ENCODE measurements around the gene COX19.

The COX19 gene

DNA sequence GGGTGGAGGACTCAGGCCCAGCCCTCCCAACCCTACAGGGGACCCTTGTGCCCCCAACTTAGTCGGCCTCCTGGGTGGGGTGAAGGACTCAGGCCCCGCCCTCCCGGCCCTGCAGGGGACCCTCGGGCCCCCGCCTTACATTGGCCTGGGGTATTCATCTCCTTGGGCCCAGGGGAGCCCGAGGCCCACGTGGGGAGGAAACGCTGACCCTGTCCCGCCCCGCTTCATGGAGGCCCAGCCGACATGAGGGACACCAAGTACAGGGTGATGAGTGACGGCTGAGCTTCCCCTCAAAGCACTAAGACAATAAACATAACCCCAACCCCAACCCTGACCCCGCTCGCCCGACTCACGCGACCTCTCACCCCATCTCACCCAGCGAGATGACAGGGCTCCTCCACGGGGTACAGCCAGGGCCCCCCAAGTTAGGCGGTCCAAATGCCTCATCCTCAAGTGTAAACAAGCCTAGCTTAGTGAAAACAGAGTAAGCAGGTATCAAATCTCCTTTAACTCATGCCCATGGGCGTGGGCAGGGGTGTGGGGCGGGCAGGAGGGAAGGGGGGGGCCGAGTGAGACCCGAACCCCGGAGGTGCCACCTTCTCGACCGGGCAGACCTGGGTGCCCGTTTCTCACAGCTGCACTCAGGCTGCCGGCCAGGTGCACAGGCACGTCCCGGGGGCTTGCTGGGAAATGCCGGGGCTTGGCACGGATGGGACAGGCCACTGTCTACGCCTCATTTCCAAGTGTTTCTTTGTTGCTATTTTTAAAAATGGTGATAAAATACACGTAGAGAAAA lies 15.8 kb upstream of the COX19 start:
- FAIRE-seq = no peak

DNA sequence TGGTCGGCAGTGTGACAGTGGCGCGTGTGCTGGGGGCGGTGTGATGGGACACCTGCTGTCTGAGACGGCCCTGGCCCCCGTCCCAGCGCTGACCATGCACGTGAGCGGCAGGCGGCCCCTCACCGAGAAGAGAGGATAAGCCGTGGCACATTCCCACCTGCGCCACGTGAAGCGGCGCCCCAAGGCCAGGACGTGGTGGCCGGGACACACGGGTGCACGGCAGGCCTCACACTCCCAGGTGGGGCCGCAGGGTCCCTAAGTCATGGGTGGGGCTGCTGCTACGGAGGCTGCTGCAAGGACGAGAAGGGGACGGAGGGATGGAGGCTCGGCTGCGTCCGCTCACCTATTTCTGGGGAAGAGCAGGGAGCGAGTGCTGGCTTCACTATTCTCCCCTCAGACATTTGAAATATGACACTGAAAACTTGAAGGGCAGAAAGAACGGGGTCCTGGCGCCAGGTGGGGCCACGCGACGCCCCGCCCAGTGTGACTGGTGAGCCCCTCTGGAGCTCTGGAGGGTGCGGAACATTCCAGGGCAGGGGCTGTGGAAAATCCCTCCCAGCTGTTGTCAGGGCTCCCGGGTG lies 15.1 kb upstream of the COX19 start:
- no peak for FAIRE-seq

DNA sequence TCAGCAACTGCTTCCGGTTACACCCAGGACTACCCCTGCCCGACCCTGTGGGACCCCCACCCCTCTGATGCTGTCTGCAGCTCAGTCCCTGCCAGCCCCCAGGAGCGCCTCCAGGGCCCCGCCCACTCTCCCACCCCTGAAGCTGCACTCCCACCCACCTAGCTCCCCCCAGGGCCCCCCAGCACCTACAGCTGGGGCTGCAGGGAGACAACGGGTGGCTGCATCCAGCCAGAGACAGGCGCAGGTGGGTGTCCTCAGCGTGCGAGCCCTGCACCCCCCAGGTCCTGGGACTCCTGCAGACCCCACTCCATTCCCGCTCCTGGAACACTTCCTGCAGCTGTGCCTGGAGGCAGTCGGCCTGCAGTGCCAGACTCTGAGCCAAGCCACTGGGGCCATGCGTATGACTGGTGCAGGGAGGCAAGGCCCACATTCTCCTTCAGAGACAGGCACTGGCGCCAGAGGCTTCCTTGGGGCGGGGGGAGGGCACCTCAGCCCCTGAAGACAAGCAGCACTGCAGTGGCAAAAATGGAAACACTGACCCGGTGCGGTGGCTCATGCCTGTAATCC lies 13.7 kb upstream of the COX19 start:
- FAIRE-seq = no peak

DNA sequence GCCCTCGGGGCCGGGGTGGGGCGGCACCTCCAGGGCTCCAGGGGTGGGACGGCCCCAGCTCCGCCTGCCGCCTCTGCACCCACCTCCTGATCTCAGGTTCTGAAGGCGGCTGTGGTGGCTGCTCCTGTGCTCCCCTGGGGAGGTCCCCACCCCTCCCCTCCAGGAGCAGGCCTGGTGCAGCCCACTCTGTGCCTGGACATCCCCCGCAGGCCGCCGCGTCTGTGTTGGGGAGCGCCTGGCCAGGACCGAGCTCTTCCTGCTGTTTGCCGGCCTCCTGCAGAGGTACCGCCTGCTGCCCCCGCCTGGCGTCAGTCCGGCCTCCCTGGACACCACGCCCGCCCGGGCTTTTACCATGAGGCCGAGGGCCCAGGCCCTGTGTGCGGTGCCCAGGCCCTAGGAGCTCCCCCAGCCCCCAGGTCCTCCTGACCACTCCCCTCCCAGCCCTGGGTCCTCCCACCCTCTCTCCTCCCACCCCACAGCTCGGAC lies 13.1 kb upstream of the COX19 start:
- FAIRE-seq = no peak

DNA sequence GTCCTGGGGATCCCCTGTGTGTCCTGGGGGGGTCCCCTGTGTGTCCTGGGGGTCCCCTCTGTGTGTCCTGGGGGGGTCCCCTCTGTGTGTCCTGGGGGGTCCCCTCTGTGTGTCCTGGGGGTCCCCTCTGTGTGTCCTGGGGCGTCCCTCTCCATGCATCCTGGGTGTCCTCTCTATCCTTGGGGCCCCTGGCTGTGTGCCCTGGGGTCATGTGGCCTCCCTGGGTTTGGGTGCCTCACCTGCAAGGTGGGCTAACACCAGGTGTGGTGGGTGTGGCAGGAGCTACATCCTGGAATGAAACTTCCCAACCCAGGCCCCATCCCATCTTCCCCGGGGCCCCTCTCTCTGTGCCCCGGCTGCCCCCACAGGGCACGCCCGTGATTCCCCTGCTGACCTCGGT lies 12.6 kb upstream of the COX19 start:
- FAIRE-seq = no peak

DNA sequence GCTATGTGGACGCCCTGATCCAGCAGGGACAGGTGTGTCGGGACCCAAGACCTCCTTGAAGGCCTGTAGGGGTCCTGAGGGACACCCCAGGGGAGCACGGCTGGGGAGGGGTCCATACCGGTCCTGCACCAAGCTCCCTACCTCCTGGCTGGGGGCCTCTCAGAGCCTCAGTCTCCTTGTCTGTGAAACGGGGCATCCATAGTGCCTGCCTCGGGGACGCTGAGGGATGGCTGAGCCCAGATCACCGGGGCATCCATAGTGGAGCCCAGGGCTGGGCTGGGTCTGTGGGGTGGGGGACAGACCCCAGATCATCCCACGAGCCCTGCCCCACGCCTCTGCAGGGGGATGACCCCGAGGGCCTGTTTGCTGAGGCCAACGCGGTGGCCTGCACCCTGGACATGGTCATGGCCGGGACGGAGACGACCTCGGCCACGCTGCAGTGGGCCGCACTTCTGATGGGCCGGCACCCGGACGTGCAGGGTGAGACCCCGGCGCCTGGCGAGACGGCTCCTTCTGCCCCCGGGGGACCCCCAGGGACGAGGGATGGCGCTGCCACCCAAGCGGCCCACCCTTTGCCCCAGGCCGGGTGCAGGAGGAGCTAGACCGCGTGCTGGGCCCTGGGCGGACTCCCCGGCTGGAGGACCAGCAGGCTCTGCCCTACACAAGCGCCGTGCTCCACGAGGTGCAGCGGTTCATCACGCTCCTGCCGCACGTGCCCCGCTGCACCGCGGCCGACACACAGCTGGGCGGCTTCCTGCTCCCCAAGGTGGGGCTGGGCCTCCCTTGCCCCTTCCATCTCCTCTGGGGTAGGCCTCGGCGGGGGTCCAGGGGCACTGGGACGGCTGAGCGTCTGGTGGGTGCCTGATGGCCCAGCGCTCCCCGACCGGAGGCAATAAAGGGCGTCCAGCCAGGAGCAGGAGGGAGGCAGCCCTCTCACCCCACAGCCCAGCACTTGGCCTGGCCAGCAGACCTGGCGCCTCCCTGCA lies 11.7 kb upstream of the COX19 start:
- no peak for FAIRE-seq

DNA sequence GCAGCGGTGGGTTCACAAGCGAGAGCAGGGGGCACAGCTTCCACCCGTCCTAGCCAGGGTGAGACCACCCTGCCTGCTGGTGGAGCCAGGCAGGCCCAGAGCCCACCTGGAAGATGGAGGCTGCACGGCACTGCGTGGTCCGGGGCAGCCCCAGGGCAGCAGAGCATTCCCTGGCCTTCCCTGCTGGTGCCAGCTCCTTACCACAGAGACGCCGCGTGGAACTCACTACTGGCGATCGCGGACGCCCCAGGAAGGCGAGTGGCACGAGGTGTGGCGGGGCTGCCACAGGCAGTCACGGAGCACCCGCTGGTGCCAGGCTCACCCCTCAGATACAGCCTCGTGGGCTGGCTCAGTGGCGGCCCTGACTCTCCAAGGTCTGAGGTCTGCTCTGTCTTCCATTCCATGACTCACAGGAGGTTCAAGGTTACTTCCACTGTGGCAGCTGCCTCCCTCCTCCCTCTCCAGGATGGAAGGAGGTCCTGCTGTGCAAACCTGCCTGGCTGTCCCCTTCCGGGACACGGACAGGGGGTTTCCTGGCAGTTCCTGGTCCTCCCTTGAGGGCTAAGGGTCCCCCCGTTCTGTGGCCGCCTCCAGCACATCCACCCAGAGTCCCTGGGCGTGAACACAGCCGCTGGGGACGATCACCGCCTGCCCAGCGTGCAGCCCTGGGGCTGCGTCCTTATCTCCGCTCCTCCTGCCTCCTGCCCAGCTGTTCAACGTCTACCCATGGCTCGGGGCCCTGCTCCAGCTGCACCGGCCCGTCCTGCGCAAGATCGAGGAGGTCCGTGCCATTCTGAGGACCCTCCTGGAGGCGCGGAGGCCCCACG lies 10.8 kb upstream of the COX19 start:
- FAIRE-seq = no peak

DNA sequence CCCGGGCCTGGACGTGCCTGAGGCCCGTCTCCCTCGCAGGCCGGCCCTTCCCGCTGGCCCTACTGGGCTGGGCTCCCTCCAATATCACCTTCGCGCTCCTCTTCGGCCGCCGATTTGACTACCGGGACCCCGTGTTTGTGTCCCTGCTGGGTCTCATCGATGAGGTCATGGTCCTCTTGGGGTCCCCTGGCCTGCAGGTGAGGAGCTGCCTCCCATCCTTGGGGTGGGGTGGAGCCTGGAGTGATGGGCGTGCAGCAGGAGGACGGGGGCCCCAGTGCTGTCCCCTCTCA lies 9.7 kb upstream of the COX19 start:
- no peak for FAIRE-seq

DNA sequence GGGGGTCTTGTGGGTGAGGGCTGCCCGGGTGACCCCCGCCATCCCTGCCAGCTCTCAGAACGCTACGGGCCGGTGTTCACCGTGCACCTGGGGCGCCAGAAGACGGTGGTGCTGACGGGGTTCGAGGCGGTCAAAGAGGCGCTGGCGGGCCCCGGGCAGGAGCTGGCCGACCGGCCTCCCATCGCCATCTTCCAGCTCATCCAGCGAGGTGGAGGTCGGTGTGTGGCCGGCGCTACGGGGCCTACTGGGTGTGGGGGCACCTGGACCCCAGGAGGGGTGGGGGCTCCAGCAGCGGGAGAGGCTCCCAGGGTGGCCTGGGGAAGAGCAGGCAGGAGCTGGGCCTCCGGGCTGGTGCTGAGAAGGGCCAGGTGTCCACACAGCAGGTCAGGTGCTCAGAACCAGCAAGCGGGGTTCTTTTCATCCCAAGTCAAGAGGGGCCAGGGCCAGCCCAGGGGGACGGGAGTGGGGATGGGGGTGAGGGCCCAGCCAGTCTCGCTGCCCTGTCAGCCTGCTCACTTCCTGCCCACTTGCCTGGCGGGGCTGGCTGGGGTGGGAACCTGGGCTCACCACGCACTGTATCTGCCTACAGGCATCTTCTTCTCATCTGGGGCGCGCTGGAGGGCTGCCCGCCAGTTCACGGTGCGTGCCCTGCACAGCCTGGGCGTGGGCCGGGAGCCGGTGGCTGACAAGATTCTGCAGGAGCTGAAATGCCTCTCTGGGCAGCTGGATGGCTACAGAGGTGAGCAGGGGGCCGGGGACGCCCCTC lies 9.2 kb upstream of the COX19 start:
- FAIRE-seq = no peak

DNA sequence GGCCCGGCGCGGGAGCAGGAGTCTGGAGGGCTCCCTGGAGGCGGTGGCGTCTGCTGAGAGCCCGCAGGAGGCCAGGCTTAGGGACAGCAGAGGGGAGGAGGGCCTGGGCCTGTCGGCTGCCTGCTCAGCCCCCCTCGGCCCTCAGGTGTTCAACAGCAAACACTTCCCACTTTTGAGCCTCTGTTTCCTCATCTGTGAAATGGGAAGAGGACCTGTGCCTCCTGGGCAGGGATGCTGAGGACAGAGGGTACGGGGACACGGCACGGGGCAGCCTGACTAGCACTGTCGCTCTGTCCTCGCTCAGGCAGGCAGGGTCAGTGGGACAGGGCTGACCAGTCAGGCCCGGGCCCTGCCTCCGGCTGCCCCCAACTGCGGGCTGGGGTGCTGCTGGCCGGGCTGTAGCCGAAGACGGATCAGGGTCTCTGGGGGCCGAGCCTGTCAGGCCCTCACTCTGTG lies 8.3 kb upstream of the COX19 start:
- FAIRE-seq = no peak

DNA sequence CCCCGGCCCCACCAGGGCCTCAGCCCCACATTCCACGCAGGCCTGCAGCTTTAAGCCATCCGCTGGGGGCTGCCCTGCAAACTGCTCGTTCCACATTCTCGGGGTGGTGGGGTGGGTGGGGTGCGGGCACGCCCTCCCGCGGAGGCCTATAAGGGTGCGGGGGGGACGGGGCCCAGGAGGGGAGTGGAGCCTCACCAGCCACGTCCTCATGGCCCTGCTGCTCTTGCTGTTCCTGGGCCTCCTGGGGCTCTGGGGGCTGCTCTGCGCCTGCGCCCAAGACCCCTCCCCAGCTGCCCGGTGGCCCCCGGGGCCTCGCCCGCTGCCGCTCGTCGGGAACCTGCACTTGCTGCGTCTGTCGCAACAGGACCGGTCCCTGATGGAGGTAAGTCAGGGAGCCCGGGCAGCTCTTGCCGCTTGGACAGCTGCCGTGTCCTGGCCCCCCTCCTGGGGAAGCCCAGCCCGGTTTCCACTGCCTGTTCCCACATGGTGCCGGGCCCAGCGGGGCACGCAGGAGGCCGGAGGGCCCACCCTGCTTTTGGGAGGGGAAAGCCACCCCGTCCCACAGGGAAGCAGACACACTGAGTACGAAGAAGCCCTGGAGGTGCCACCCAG lies 7.8 kb upstream of the COX19 start, which contains the start of gene CYP2W1:
Gene CYP2W1 (plus strand): TSS at position 178 of the 612 bp plus-strand sequence. CDS start 31 bp downstream, at position 209.
- FAIRE-seq = no peak

DNA sequence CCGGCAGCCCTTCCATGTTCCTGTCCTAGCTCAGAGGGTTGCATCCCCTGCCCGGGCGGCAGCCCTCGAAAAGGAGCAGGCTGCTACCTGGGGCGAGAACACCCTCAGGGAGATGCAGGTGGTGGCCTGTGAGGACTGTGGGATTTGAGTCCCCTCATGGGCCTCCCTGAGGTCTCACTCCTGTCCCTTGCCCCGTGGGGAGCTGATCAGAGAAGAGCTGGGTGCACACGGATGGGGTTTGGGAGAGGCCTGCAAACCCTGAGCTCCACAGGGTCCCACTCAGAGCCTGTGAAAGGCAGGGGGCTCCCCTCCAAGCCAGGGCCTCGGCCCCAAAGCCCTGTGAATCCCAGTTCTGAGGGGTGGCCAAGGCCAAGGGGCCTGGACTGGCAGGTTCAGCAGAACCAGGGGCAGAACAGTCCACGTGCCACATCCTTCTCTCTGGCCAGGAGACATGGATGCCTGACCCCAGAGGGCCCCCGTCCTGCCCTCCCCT lies 7.2 kb upstream of the COX19 start:
- FAIRE-seq = no peak

DNA sequence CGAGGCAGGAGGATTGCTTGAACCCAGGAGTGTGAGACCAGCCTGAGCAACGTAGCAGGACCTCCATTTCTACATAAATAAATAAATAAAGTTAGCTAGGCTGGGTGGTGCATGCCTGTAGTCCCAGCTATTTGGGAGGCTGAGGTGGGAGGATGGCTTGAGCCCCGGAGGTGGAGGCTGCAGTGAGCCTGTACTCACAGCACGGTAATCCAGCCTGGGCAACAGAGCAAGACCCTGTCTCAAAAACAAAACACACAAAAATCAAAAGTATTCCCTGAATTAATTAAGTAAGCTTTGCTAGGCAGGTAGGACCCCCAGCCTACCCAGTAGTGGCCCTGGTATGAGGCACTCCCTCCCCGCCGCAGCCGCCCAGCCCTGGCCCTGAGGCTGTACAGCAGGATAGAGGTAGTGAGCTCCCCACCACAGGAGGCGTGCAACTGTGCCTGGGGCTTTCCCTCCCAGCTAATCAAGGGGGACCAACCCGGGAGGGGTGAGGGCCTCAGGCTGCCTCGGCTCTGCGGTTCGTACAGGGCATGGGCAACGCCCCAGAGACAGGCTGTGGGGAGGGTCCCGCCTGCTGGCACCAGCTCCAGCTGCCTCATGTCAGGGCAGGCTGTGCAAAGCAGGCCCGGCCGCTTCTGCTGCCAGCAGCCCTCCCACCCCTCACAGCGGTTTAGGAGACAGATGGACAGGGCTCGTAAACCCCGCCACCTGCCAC lies 6.6 kb upstream of the COX19 start:
- no peak for FAIRE-seq

DNA sequence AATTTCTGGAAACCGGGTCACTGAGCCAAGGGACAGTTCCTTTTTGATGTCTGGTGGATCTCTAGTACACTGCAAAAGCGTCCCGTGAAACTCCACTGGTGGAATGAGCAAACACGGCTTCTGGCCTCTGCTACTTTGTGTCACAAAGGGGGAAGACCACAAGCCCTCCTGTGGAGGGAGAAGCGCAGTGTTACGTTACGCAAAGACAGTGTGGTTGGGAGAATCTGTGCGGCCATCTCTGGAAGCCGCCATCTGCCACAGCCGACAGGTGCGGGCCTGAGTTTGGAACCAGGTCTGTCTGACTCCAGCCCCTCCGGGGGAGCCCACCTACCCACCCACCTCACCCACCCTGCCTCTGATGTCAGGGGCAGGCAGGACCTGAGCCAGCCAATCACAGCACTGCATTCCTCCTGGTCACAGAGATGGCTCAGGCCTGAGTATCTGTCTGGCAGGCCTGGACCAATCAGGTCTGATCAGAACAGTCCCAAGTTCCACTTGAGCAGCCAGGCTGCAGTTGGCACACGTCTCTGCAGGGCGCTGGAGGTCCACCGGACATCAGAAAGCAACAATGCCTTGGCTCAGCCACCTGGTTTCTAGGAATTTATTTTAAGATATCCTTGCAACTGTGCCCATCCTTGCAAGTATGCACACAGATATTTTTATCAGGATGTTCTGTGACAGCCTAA lies 4.7 kb upstream of the COX19 start:
- no peak for FAIRE-seq

DNA sequence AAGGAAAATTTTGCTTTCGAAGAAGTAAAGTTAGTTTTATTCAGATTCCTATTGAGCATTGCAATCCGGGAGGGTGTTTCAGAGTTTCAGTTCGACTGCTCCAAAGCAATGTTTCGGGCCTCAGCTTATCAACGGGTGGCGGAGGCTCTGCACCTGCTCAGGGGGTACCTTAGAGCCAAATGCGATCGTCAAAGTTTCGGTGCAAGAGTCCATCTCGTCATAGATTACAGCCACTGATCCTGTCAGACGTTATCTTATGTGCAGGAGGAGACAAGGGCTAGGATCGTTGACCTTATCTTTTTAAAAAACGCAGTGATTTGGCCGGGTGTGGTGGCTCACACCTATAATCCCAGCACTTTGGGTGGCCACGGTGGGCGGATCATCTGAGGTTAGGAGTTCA lies 3.8 kb upstream of the COX19 start:
- FAIRE-seq = no peak

DNA sequence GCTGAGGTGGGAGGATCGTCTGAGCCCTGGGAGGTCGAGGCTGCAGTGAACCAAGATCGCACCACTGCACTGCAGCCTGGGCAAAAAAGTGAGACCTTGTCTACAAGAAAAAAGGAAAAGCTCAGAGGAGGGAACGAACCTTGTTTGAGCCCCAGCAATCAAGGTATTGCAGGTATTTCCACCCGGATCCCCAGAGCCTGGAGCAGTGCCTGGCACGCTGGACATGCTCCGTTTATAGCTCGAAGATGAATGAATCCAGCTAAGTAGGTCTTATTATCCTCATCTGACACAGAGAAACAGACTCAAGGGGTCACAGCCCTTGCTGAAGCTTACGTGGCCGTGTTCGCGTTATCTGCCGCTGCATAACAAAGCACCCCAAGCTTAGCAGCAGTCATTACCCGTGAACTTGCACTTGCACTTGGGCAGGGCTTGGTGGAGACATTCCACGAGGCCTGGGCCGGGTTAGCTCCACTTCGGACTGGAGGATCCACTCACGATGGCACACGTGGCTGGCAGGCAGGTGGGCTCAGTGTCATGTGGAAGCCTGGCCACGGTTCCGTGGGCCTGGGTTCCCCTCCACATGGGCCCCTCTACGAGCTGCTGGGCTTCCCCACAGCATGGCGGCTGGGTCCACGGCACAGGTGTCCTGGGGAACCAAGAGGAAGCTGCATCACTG lies 3.2 kb upstream of the COX19 start:
- FAIRE-seq = no peak

DNA sequence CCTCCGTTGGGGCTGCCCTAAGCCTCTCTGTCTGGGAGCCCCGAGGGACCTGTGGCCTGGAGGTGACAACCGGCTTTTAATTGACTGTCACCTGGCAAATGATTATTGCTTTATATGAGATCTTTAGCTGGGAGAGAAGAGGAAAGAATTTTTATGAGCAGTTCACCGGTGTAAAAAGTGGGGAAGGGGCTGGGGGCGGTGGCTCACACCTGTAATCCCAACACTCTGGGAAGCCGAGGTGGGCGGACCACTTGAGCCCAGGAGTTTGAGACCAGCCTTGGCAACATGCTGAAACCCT lies 2.6 kb upstream of the COX19 start:
- no peak for FAIRE-seq

DNA sequence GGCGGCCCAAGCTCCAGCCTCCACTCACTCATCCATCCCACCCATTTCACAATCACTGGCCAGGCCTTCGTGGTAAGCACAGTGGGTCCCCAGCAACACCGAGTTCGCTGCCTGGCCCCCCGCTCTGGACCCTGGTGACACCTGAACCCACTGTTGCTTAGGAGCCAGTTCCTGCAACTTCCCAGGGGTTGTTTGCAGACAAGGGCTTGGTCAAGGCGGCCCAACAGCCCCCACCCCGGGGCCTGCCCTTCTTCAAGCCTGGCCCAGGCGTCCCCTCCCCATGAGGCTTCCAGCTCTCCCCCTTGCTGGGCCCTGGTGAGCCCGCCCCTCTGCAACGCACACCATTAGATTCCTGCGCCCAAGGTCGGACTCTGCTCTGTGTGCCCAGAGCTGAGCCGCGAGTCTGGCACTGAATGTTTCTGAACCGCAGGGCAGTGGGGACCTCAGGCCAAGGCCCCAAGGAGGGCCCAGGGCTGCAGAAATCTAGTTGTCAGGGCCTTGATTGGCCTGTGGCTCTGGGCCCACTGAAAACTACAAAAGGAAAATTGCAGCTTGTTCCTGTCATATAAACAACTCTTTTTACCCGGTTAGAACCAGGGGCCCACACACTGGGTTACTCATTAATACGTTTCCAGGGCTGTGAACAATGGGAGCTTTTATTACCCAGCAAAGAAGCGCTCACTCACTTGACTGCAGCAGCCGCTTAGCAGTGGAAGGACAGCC lies 2.1 kb upstream of the COX19 start:
- FAIRE-seq = no peak

Measured in A204.1 (cell line).